ENCODE results near the gene AOPEP.

AOPEP gene

GRCh38 chr9:95100071-95100627 is 373.6 kb downstream of the AOPEP start:
- TF ChIP-seq CTCF (IDR thresholded peaks at IDR 0.05; ENCODE audit: low read depth, low read length) = no peak
- H3K4me3 ChIP-seq (ENCODE audit: low read depth, low read length) = no peak overlapping the region

GRCh38 chr9:95101326-95101725 is 374.8 kb downstream of the AOPEP start:
- TF ChIP-seq CTCF (IDR thresholded peaks at IDR 0.05; ENCODE audit: low read depth, low read length) = no peak

GRCh38 chr9:95102001-95102433 is 375.5 kb downstream of the AOPEP start:
- H3K4me3 ChIP-seq (ENCODE audit: low read depth, low read length) = no peak overlapping the region

More at GRCh38 chr9:95101326-95101725, 374.8 kb downstream of the AOPEP start:
- H3K4me3 ChIP-seq (ENCODE audit: low read depth, low read length) = no peak overlapping the region

GRCh38 chr9:95102572-95102971 is 376.1 kb downstream of the AOPEP start:
- H3K4me3 ChIP-seq (ENCODE audit: low read depth, low read length) = no peak overlapping the region
- TF ChIP-seq CTCF (IDR thresholded peaks at IDR 0.05; ENCODE audit: low read depth, low read length) = no peak

More at GRCh38 chr9:95102001-95102433, 375.5 kb downstream of the AOPEP start:
- TF ChIP-seq CTCF (IDR thresholded peaks at IDR 0.05; ENCODE audit: low read depth, low read length) = no peak

- no peak overlapping the region for H3K4me3 ChIP-seq (ENCODE audit: low read depth, low read length)
- TF ChIP-seq CTCF (IDR thresholded peaks at IDR 0.05; ENCODE audit: low read depth, low read length) = no peak
Measured at GRCh38 chr9:95103281-95103771, 376.8 kb downstream of the AOPEP start.

GRCh38 chr9:95103871-95104580 is 377.5 kb downstream of the AOPEP start:
- no peak for TF ChIP-seq CTCF (IDR thresholded peaks at IDR 0.05; ENCODE audit: low read depth, low read length)
- no peak overlapping the region for H3K4me3 ChIP-seq (ENCODE audit: low read depth, low read length)

GRCh38 chr9:95104581-95104960 is 378.1 kb downstream of the AOPEP start:
- no peak for TF ChIP-seq CTCF (IDR thresholded peaks at IDR 0.05; ENCODE audit: low read depth, low read length)

More at GRCh38 chr9:95104581-95104960, 378.1 kb downstream of the AOPEP start:
- H3K4me3 ChIP-seq (ENCODE audit: low read depth, low read length) = no peak overlapping the region

Data from WI38 (cell line).